Brain microvascular endothelial cell (primary cell): ENCODE measurements around the gene PSTPIP1.
A peak's percentile ranks its signal among the peaks of the same experiment; 100 is the strongest.

Source experiments
- DNase-seq: peaks from one replicate; pipeline ENCODE4 v3.0.0-alpha.2; 2020
- H3K27ac ChIP-seq: fragments of 250-450 bp; sonication (Bioruptor Pico); 2 replicates; pipeline ENCODE4 v1.5.1; 2020; ENCODE audit warnings: mild to moderate bottlenecking, moderate library complexity
- H3K27me3 ChIP-seq: fragments of 250-450 bp; sonication (Bioruptor Pico); replicated peaks from 2 replicates; pipeline ENCODE4 v1.5.1; 2020; ENCODE audit warnings: mild to moderate bottlenecking
- H3K36me3 ChIP-seq: fragments of 250-450 bp; sonication (Bioruptor Pico); replicated peaks from 2 replicates; pipeline ENCODE4 v1.5.1; 2020; ENCODE audit warnings: mild to moderate bottlenecking
- H3K4me3 ChIP-seq: 2 replicates; pipeline ENCODE4 v1.5.1; 2011; ENCODE audit warnings: low read depth, mild to moderate bottlenecking, control low read depth, low read length, moderate library complexity
- CTCF ChIP-seq: IDR thresholded peaks from 2 replicates; pipeline ENCODE4 v1.5.1; 2011; ENCODE audit warnings: low read depth, mild to moderate bottlenecking, moderate library complexity, low read length, control low read depth, inconsistent platforms; ENCODE audit errors: missing control alignments
- in situ Hi-C: cut with HindIII; loops from 2 replicates; pipeline ENCODE4 v1.10.0; 2017; ENCODE audit warnings: low sequenced_read_pairs, low pct_ligation_motif_present

PSTPIP1 gene

GRCh38 chr15:77053709-77054108, 58.8 kb downstream of the PSTPIP1 start:
- DNase-seq, result no peak
- TF ChIP-seq CTCF, result no peak
- Histone ChIP-seq H3K4me3 (no peak overlapping the region), H3K27me3 (no peaks in the 10 kb centered on the region), H3K36me3 (peaks cover 5% of the 10 kb centered on the region), H3K27ac (no peak overlapping the region)
- in situ Hi-C loops, result no loop called here

GRCh38 chr15:77057072-77057471, 62.1 kb downstream of the PSTPIP1 start:
- no peaks in the 10 kb centered on the region for H3K27me3 ChIP-seq
- in situ Hi-C loops, result no loop called here
- H3K36me3 ChIP-seq, result peaks cover 3% of the 10 kb centered on the region
- H3K4me3 ChIP-seq, result no peak overlapping the region
- no peak for TF ChIP-seq CTCF
- DNase-seq, result no peak
- H3K27ac ChIP-seq, result no peak overlapping the region

GRCh38 chr15:77057685-77058084, 62.8 kb downstream of the PSTPIP1 start:
- peaks cover under 1% of the 10 kb centered on the region for H3K36me3 ChIP-seq
- no peak overlapping the region for H3K27ac ChIP-seq
- in situ Hi-C loops, result no loop called here
- no peak for TF ChIP-seq CTCF
- H3K4me3 ChIP-seq, result no peak overlapping the region
- no peaks in the 10 kb centered on the region for H3K27me3 ChIP-seq
- DNase-seq, result no peak

GRCh38 chr15:77058468-77058867, 63.5 kb downstream of the PSTPIP1 start:
- no peak for TF ChIP-seq CTCF
- in situ Hi-C loops, result no loop called here
- DNase-seq, result no peak
- no peak overlapping the region for H3K27ac ChIP-seq
- H3K36me3 ChIP-seq, result no peaks in the 10 kb centered on the region
- no peak overlapping the region for H3K4me3 ChIP-seq
- no peaks in the 10 kb centered on the region for H3K27me3 ChIP-seq

GRCh38 chr15:77059786-77060361, 64.9 kb downstream of the PSTPIP1 start:
- DNase-seq, result no peak
- Histone ChIP-seq H3K4me3 (no peak overlapping the region), H3K27me3 (no peaks in the 10 kb centered on the region), H3K27ac (no peak overlapping the region), H3K36me3 (no peaks in the 10 kb centered on the region)
- no peak for TF ChIP-seq CTCF
- in situ Hi-C loops, result no loop called here

- Histone ChIP-seq H3K36me3 (no peaks in the 10 kb centered on the region), H3K27ac (no peak overlapping the region), H3K4me3 (no peak overlapping the region), H3K27me3 (no peaks in the 10 kb centered on the region)
- TF ChIP-seq CTCF, result no peak
- peak; percentile 14 for DNase-seq
- in situ Hi-C loops, result no loop called here
Measured at GRCh38 chr15:77060546-77060945, 65.6 kb downstream of the PSTPIP1 start.
